ENCODE results near the gene NSMCE3. TPM values are rescaled to one million over a fixed set of nuclear protein-coding genes. Genes with fewer than 3 reads are reported as not detected.

NSMCE3 gene
- total RNA-seq, 2 donors from 2014 or later = 13.8 to 21.0 TPM

GRCh38 chr15:29308299-29308698, 38.7 kb upstream of the NSMCE3 start:
- Histone ChIP-seq H3K4me3 (no peak overlapping the region), H3K36me3 (no peaks in the 10 kb centered on the region), H3K27ac (no peak overlapping the region), H3K9me3 (no peaks in the 10 kb centered on the region), H3K4me1 (replicated peaks) (no peaks in the 10 kb centered on the region), H3K27me3 (replicated peaks; ENCODE audit: insufficient read depth) (no peaks in the 10 kb centered on the region)
- DNase-seq (ENCODE audit: low spot score) = no peak
- intact Hi-C loops (cut with DNase I) = no loop called here
- 80% methylated on average over 7 of the region's 7 CpGs for WGBS
- TF ChIP-seq, protein P1, sequence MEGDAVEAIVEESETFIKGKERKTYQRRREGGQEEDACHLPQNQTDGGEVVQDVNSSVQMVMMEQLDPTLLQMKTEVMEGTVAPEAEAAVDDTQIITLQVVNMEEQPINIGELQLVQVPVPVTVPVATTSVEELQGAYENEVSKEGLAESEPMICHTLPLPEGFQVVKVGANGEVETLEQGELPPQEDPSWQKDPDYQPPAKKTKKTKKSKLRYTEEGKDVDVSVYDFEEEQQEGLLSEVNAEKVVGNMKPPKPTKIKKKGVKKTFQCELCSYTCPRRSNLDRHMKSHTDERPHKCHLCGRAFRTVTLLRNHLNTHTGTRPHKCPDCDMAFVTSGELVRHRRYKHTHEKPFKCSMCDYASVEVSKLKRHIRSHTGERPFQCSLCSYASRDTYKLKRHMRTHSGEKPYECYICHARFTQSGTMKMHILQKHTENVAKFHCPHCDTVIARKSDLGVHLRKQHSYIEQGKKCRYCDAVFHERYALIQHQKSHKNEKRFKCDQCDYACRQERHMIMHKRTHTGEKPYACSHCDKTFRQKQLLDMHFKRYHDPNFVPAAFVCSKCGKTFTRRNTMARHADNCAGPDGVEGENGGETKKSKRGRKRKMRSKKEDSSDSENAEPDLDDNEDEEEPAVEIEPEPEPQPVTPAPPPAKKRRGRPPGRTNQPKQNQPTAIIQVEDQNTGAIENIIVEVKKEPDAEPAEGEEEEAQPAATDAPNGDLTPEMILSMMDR (IDR thresholded peaks at IDR 0.05) = no peak
- TF ChIP-seq POLR2AphosphoS5 (IDR thresholded peaks at IDR 0.05) = no peak
- no peak for TF ChIP-seq POLR2A (IDR thresholded peaks at IDR 0.05)

DNA sequence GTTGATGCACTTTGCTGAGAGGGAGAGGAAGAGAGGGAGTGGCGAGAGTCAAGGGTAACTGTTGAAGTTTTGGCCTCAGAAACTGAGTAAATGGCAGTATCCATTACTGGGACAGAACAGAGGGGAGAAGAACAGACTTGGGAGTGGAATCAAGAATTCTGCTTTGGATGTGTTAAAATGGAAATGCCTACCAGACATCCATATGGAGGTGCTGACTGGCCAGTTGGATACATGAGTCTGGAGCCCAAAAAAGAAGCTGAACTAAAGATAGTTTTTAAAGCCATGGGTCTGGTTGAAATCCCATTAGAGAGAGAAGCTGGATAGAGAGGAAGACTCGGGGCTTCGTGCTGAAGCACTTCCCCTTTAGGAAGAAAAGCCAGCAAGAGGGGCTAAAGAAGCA, 35.9 kb upstream of the NSMCE3 start:
- Histone ChIP-seq H3K9me3 (no peaks in the 10 kb centered on the region), H3K4me3 (no peak overlapping the region), H3K27me3 (replicated peaks; ENCODE audit: insufficient read depth) (no peaks in the 10 kb centered on the region), H3K4me1 (replicated peaks) (no peaks in the 10 kb centered on the region), H3K36me3 (no peaks in the 10 kb centered on the region), H3K27ac (no peak overlapping the region)
- TF ChIP-seq POLR2A (IDR thresholded peaks at IDR 0.05) = no peak
- TF ChIP-seq, protein P1 (IDR thresholded peaks at IDR 0.05) = no peak
- TF ChIP-seq POLR2AphosphoS5 (IDR thresholded peaks at IDR 0.05) = no peak
- intact Hi-C loops (cut with DNase I) = no loop called here
- DNase-seq (ENCODE audit: low spot score) = no peak
- WGBS = 83% methylated on average over 3 of the region's 3 CpGs

DNA sequence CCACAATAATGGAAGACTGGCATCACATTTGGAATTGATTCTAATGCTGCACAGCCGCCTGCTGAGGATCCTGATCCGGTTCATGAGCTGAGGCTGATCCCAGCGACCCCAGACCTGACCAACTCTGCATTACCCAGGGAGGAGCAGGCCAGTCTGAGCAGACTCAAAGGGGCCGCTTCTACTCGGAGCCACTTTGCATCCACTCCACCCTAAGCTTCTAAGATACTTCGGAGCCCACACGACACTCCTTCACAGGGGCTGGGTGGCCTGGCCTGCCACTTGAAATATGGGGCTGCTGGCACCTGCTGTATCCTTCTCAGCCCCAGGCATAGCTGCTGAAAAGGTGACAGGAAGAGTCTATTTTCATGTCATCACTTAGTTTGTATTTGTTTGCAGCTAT, 33.2 kb upstream of the NSMCE3 start:
- H3K9me3 ChIP-seq = no peaks in the 10 kb centered on the region
- 92% methylated on average over 7 of the region's 7 CpGs for WGBS
- no peaks in the 10 kb centered on the region for H3K4me1 ChIP-seq (replicated peaks)
- H3K4me3 ChIP-seq = no peak overlapping the region
- intact Hi-C loops (cut with DNase I) = no loop called here
- no peak overlapping the region for H3K27ac ChIP-seq
- H3K36me3 ChIP-seq = no peaks in the 10 kb centered on the region
- no peak for DNase-seq (ENCODE audit: low spot score)
- no peaks in the 10 kb centered on the region for H3K27me3 ChIP-seq (replicated peaks; ENCODE audit: insufficient read depth)
- no peak for TF ChIP-seq POLR2A (IDR thresholded peaks at IDR 0.05)
- TF ChIP-seq, protein P1 (IDR thresholded peaks at IDR 0.05) = no peak
- no peak for TF ChIP-seq POLR2AphosphoS5 (IDR thresholded peaks at IDR 0.05)

- no peak overlapping the region for H3K27ac ChIP-seq
- H3K27me3 ChIP-seq (replicated peaks; ENCODE audit: insufficient read depth) = no peaks in the 10 kb centered on the region
- no peak for DNase-seq (ENCODE audit: low spot score)
- no peaks in the 10 kb centered on the region for H3K4me1 ChIP-seq (replicated peaks)
- H3K36me3 ChIP-seq = no peaks in the 10 kb centered on the region
- H3K9me3 ChIP-seq = no peaks in the 10 kb centered on the region
- intact Hi-C loops (cut with DNase I) = no loop called here
- TF ChIP-seq POLR2AphosphoS5 (IDR thresholded peaks at IDR 0.05) = no peak
- no peak for TF ChIP-seq POLR2A (IDR thresholded peaks at IDR 0.05)
- TF ChIP-seq, protein P1 (IDR thresholded peaks at IDR 0.05) = no peak
- no peak overlapping the region for H3K4me3 ChIP-seq
Measured at GRCh38 chr15:29299784-29300183, 30.2 kb upstream of the NSMCE3 start.

GRCh38 chr15:29299331-29299730, 29.7 kb upstream of the NSMCE3 start:
- TF ChIP-seq POLR2AphosphoS5 (IDR thresholded peaks at IDR 0.05) (no peak), POLR2A (IDR thresholded peaks at IDR 0.05) (no peak)
- TF ChIP-seq, protein P1 (IDR thresholded peaks at IDR 0.05) = no peak
- Histone ChIP-seq H3K9me3 (no peaks in the 10 kb centered on the region), H3K27me3 (replicated peaks; ENCODE audit: insufficient read depth) (no peaks in the 10 kb centered on the region), H3K27ac (no peak overlapping the region), H3K4me3 (no peak overlapping the region), H3K4me1 (replicated peaks) (no peaks in the 10 kb centered on the region), H3K36me3 (no peaks in the 10 kb centered on the region)
- DNase-seq (ENCODE audit: low spot score) = no peak
- intact Hi-C loops (cut with DNase I) = no loop called here
- 93% methylated on average over 3 of the region's 3 CpGs for WGBS
